LNCaP clone FGC (cell line): ENCODE measurements around the gene C17orf100.
"Not testable (repeated sequence)": the region's sequence is repeated elsewhere in the genome, so short reads cannot be mapped to it uniquely, and the experiment has no call there.

Source experiments
- DNase-seq: peaks from one replicate; pipeline ENCODE4 v3.0.0-alpha.2; 2011; ENCODE audit warnings: low read depth
- H3K4me3 ChIP-seq: 2 replicates; pipeline ENCODE4 v1.5.1; 2011; ENCODE audit warnings: mild to moderate bottlenecking, low read depth, low read length, control low read depth
- TF ChIP-seq, protein P1 (sequence below): IDR thresholded peaks from 2 replicates; pipeline ENCODE4 v1.5.1; 2012; ENCODE audit warnings: mild to moderate bottlenecking; ENCODE audit not compliant: control insufficient read depth, insufficient read depth; ENCODE audit errors: extremely low read depth

Gene C17orf100

DNA sequence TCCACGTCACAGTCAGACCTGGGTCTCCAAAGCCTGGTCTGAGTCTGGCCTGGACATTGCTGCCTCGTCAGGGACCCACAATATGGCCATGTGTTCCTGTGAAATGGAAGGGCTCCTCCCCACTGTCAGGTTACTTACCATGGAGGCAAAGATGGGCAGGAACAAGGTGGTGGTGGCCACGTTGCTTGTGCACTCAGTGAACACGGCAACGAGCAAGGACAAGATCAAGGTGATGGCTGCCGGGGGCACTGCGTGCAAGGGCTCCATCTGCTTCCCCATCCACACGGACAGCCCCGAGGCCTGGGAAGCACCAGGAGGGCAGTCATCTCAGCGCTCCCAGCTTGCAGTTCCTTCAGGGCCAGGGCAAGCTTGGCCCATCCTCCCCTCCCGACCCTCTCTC is 39.1 kb downstream of the C17orf100 start:
- no peak for DNase-seq
- H3K4me3 ChIP-seq, result no peak overlapping the region
- TF ChIP-seq, protein P1, sequence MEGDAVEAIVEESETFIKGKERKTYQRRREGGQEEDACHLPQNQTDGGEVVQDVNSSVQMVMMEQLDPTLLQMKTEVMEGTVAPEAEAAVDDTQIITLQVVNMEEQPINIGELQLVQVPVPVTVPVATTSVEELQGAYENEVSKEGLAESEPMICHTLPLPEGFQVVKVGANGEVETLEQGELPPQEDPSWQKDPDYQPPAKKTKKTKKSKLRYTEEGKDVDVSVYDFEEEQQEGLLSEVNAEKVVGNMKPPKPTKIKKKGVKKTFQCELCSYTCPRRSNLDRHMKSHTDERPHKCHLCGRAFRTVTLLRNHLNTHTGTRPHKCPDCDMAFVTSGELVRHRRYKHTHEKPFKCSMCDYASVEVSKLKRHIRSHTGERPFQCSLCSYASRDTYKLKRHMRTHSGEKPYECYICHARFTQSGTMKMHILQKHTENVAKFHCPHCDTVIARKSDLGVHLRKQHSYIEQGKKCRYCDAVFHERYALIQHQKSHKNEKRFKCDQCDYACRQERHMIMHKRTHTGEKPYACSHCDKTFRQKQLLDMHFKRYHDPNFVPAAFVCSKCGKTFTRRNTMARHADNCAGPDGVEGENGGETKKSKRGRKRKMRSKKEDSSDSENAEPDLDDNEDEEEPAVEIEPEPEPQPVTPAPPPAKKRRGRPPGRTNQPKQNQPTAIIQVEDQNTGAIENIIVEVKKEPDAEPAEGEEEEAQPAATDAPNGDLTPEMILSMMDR, result no peak

DNA sequence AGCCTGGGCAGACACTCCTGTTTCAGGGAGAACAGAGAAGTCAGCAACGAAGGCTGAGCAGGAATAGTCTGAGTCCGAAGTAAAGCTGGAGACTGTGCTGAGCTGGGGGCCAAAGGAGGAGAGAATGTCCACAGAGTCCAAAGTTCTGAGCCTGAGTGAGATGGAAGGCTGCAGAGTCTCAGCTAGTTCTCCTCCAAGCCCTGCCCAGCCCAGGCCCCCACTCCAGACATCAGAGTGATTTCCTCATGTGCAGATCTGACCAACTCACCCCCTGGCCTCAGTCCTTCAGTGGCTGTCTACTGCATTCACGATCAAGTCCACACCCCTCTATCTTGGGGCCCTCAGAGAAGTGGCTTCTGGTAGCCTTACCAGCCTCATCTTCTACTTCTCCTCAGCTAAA is 40.0 kb downstream of the C17orf100 start:
- TF ChIP-seq, protein P1, result no peak
- H3K4me3 ChIP-seq, result no peak overlapping the region
- DNase-seq, result no peak

DNA sequence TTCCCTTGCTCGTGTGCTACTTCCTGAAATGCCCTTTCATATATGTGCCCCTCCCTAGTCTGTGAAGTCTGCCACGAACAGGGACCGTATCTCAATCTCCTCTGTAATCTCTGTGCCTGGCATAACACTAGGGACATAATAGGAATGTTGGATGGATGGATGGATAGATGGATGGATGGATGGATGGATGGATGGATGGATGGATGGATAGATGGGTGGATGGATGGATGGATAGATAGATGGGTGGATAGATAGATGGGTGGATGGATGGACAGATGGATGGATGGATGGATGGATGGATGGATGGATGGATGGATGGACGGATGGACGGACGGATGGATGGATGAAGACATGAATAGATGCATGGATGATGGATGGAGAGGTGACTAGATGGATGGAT is 40.4 kb downstream of the C17orf100 start:
- not testable (repeated sequence) for DNase-seq, H3K4me3 ChIP-seq

DNA sequence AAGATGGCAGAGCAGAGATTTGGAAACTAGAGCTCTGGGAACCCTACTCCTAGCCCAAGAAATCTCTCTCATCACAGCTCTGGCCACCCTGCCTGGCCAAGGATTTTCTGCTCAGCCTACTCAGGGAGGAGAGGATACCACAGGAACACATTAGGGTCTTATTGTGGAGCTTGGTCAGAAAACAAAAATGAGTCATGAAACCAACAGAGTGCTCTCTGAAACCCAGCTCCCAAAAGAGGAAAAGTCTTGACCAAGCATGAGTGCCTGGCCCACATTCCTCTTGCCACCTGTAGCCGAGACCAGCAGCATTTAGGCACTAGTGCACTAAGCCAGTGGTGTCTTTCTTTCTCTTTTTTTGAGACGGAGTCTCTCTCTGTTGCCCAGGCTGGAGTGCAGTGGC is 43.5 kb downstream of the C17orf100 start:
- TF ChIP-seq, protein P1, result no peak
- no peak overlapping the region for H3K4me3 ChIP-seq
- no peak for DNase-seq

DNA sequence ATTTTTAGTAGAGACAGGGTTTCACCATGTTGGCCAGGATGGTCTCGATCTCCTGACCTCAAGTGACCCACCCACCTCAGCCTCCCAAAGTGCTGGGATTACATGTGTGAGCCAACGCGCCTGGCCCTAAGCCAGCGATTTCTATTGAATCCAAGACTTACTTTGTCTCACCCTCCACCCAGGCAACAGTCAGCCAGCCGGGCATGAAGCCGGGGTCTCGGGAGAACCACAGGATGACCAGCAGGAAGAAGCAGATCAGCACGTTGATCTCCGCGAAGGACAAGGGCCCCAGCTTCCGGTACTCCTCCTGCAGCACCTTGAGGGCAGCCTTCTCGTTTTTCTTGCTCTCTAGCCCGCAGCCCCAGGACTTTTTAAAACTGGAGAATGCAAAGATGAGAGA is 44.0 kb downstream of the C17orf100 start:
- no peak for DNase-seq
- H3K4me3 ChIP-seq, result no peak overlapping the region
- TF ChIP-seq, protein P1, result no peak

DNA sequence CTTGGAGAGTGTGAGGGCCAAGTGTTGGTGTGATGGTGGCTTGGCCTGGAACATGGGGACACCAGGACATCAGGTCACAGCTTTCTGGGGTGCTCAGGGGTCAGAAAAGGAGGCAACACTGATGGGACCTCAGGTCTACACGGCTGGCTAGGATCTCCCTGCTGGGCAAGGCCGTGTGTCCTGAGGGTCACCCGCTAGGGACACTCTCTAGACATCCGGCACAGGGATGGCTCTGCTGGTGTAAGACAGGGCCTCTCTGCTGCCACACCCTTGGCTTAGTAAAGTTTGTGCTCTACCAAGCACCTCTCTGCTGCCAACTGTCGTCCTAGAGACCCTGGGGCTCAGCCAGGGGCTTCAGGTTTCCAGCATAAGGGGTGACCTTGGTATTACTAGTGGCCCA is 45.3 kb downstream of the C17orf100 start:
- DNase-seq, result no peak
- TF ChIP-seq, protein P1, result no peak
- H3K4me3 ChIP-seq, result no peak overlapping the region

DNA sequence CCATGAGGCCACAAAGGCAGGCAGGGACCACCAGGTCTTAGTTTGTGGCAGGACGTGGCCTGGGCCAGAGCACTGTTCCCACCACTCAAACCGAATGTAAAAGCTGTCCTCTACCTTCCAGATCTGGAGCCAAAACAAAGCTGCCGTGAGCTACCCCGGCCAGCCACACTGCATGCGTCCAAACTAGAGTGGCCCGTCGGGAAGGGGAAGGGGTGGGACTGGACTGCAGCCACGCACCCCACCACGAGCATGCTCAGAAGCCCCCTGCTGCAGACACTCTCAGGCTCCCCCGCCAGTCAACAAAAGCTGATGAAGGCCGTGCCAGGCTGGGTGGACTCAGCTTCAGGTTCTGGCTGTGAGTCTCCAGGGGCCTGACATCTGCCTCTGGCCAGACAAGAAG is 46.4 kb downstream of the C17orf100 start:
- TF ChIP-seq, protein P1, result no peak
- no peak overlapping the region for H3K4me3 ChIP-seq
- no peak for DNase-seq
